ENCODE data around the gene PHF2. TPM values are rescaled to one million over a fixed set of nuclear protein-coding genes. Genes with fewer than 3 reads are reported as not detected.
"Not testable (repeated sequence)": the region's sequence is repeated elsewhere in the genome, so short reads cannot be mapped to it uniquely, and the experiment has no call there.

PHF2 gene
- total RNA-seq, 2 experiments from 2014 or later, result 22.1 to 23.5 TPM

- ATAC-seq (peak; percentile 20), DNase-seq (no peak)
- H3K27ac Mint-ChIP-seq, result no peak overlapping the region
- no peaks in the 10 kb centered on the region for H3K4me1 Mint-ChIP-seq (ENCODE audit: low read depth)
- peaks cover 5% of the 10 kb centered on the region for H3K36me3 Mint-ChIP-seq (ENCODE audit: low read depth)
- H3K27me3 Mint-ChIP-seq (ENCODE audit: low read depth), result no peaks in the 10 kb centered on the region
- no peak overlapping the region for H3K4me3 Mint-ChIP-seq
- ChIA-PET CTCF (no interaction called here), POLR2A (no interaction called here)
- no peaks in the 10 kb centered on the region for H3K9me3 Mint-ChIP-seq (ENCODE audit: insufficient read depth)
Observed at GRCh38 chr9:93670208-93671019, 94.0 kb downstream of the PHF2 start.

GRCh38 chr9:93671020-93671338, 94.6 kb downstream of the PHF2 start:
- Mint-ChIP-seq H3K4me3 (no peak overlapping the region), H3K9me3 (ENCODE audit: insufficient read depth) (no peaks in the 10 kb centered on the region), H3K27ac (no peak overlapping the region), H3K4me1 (ENCODE audit: low read depth) (no peaks in the 10 kb centered on the region), H3K27me3 (ENCODE audit: low read depth) (no peaks in the 10 kb centered on the region), H3K36me3 (ENCODE audit: low read depth) (peaks cover 5% of the 10 kb centered on the region)
- POLR2A ChIA-PET, result no interaction called here
- CTCF ChIA-PET, result no interaction called here
- ATAC-seq (no peak), DNase-seq (peak; percentile 5)

DNA sequence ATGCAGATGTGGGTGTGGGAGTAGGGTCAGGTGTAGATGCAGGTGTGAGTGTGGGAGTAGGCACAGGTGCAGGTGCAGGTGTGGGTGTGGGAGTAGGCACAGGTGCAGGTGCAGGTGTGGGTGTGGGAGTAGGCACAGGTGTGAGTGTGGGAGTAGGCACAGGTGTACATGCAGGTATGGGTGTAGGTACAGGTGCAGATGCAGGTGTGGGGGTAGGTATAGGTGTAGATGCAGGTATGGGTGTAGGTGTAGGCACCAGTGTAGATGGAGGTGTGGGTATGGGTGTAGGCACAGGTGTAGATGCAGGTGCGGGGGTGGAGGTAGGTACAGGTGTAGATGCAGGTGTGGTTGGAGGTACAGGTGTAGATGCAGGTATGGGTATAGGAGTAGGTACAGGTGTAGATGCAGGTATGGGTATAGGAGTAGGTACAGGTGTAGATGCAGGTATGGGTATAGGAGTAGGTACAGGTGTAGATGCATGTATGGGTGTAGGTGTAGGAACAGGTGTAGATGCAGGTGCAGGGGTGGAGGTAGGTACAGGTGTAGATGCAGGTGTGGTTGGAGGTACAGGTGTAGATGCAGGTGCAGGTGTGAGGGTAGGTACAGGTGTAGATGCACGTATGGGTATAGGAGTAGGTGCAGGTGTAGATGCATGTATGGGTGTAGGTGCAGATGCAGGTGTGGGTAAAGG, 96.1 kb downstream of the PHF2 start:
- H3K4me1 Mint-ChIP-seq (ENCODE audit: low read depth); ATAC-seq; CTCF ChIA-PET; DNase-seq; H3K27ac Mint-ChIP-seq; POLR2A ChIA-PET; H3K36me3 Mint-ChIP-seq (ENCODE audit: low read depth); H3K9me3 Mint-ChIP-seq (ENCODE audit: insufficient read depth); H3K4me3 Mint-ChIP-seq; H3K27me3 Mint-ChIP-seq (ENCODE audit: low read depth): not testable (repeated sequence)

DNA sequence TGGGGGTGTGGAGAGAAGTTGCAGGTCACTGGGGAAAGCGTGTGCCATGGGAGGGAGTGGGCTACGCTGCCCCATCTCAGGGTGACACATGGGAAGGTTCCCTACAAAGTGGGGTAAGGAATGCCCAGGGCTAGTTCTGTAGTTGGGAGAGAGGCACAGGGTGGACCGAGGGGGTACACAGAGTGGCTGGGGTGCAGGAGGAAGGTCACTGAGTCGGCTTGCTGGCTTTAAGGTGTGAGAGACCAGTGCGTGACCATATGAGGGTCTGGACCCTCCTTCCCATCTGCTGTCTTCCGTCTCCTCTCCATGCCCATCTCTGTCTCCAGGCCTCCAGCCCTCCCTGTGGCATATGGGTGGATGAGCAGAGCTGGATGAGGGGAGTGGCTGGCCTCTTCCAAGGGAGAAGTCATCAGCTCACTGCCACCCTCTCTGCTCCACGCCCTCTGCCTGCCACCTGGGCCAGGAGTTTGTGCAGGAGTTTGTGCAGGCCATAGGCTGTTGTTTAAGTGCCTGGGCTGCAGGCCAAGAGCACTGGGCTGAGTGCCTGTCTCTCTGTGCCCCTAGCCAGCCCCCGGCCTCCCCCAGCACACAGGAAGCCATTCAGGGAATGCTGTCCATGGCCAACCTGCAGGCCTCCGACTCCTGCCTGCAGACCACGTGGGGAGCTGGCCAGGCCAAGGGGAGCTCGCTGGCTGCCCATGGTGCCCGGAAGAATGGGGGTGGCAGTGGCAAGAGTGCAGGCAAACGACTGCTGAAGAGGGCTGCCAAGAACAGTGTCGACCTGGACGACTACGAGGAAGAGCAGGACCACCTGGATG, 96.8 kb downstream of the PHF2 start:
- H3K27me3 Mint-ChIP-seq (ENCODE audit: low read depth), result no peaks in the 10 kb centered on the region
- H3K9me3 Mint-ChIP-seq (ENCODE audit: insufficient read depth), result no peaks in the 10 kb centered on the region
- ChIA-PET CTCF (no interaction called here), POLR2A (no interaction called here)
- peaks cover 7% of the 10 kb centered on the region for H3K36me3 Mint-ChIP-seq (ENCODE audit: low read depth)
- ATAC-seq (no peak), DNase-seq (peak; percentile 15)
- no peak overlapping the region for H3K4me3 Mint-ChIP-seq
- H3K27ac Mint-ChIP-seq, result no peak overlapping the region
- H3K4me1 Mint-ChIP-seq (ENCODE audit: low read depth), result no peaks in the 10 kb centered on the region

- Mint-ChIP-seq H3K9me3 (ENCODE audit: insufficient read depth) (no peaks in the 10 kb centered on the region), H3K36me3 (ENCODE audit: low read depth) (peaks cover 7% of the 10 kb centered on the region), H3K4me3 (no peak overlapping the region), H3K27me3 (ENCODE audit: low read depth) (no peaks in the 10 kb centered on the region), H3K4me1 (ENCODE audit: low read depth) (no peaks in the 10 kb centered on the region), H3K27ac (no peak overlapping the region)
- ChIA-PET CTCF (no interaction called here), POLR2A (no interaction called here)
- ATAC-seq, result no peak
- DNase-seq, result peak; percentile 14
Observed at GRCh38 chr9:93673839-93674334, 97.5 kb downstream of the PHF2 start.

DNA sequence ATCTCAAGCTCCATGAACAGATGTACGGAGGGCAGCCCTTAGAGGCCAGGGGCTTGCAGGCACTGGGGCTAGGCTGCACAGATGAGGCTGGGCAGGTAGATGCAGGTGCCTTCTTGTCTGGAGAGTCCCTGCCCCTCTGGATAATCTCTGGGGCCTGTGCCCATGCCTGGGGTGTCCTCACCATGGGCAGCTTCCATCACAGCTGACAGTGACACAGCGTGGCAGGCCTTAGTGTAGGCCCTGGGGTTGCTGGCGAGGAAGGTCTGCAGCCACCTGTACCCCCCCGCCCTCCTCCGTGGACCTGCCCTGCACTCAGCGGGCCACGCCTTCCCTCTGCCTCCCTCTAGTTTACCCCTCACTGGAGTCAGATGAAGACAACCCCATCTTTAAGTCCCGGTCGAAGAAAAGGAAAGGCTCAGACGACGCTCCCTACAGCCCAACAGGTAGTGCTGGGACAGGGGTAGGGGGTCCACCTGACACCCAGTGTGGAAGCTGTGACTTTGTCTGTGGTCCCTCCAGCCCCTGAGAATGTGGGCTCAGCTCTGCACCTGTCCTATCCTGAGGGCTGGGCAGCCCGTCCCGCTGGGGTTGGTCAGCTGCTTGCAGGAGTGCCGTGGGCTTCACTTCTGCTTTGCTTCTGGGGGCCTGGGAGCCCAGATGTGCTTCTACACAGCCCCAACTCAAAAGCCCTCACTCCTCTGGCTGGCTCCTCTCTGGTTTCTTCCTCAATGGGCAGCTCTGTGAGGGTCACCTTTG, 98.4 kb downstream of the PHF2 start:
- ChIA-PET POLR2A (no interaction called here), CTCF (no interaction called here)
- DNase-seq (peak; percentile 14), ATAC-seq (no peak)
- H3K9me3 Mint-ChIP-seq (ENCODE audit: insufficient read depth), result no peaks in the 10 kb centered on the region
- peaks cover 7% of the 10 kb centered on the region for H3K36me3 Mint-ChIP-seq (ENCODE audit: low read depth)
- H3K4me1 Mint-ChIP-seq (ENCODE audit: low read depth), result no peaks in the 10 kb centered on the region
- H3K4me3 Mint-ChIP-seq, result no peak overlapping the region
- H3K27ac Mint-ChIP-seq, result no peak overlapping the region
- no peaks in the 10 kb centered on the region for H3K27me3 Mint-ChIP-seq (ENCODE audit: low read depth)

- ChIA-PET CTCF (no interaction called here), POLR2A (no interaction called here)
- Mint-ChIP-seq H3K4me1 (ENCODE audit: low read depth) (no peaks in the 10 kb centered on the region), H3K36me3 (ENCODE audit: low read depth) (peaks cover 7% of the 10 kb centered on the region), H3K27ac (no peak overlapping the region), H3K27me3 (ENCODE audit: low read depth) (no peaks in the 10 kb centered on the region), H3K4me3 (no peak overlapping the region), H3K9me3 (ENCODE audit: insufficient read depth) (no peaks in the 10 kb centered on the region)
- DNase-seq, result peak; percentile 15
- no peak for ATAC-seq
Observed at GRCh38 chr9:93675336-93676150, 99.2 kb downstream of the PHF2 start.

GRCh38 chr9:93676310-93677047, 100.1 kb downstream of the PHF2 start:
- H3K4me1 Mint-ChIP-seq (ENCODE audit: low read depth), result no peaks in the 10 kb centered on the region
- H3K27me3 Mint-ChIP-seq (ENCODE audit: low read depth), result no peaks in the 10 kb centered on the region
- ChIA-PET CTCF (no interaction called here), POLR2A (no interaction called here)
- no peak for ATAC-seq
- H3K27ac Mint-ChIP-seq, result no peak overlapping the region
- peaks cover 7% of the 10 kb centered on the region for H3K36me3 Mint-ChIP-seq (ENCODE audit: low read depth)
- H3K9me3 Mint-ChIP-seq (ENCODE audit: insufficient read depth), result no peaks in the 10 kb centered on the region
- no peak overlapping the region for H3K4me3 Mint-ChIP-seq
- DNase-seq, result no peak

- no peak overlapping the region for H3K27ac Mint-ChIP-seq
- peaks cover 7% of the 10 kb centered on the region for H3K36me3 Mint-ChIP-seq (ENCODE audit: low read depth)
- no peaks in the 10 kb centered on the region for H3K27me3 Mint-ChIP-seq (ENCODE audit: low read depth)
- H3K4me1 Mint-ChIP-seq (ENCODE audit: low read depth), result no peaks in the 10 kb centered on the region
- DNase-seq, result no peak
- CTCF ChIA-PET, result no interaction called here
- no peak for ATAC-seq
- no peaks in the 10 kb centered on the region for H3K9me3 Mint-ChIP-seq (ENCODE audit: insufficient read depth)
- H3K4me3 Mint-ChIP-seq, result no peak overlapping the region
- POLR2A ChIA-PET, result no interaction called here
Observed at GRCh38 chr9:93677048-93677571, 100.7 kb downstream of the PHF2 start.

DNA sequence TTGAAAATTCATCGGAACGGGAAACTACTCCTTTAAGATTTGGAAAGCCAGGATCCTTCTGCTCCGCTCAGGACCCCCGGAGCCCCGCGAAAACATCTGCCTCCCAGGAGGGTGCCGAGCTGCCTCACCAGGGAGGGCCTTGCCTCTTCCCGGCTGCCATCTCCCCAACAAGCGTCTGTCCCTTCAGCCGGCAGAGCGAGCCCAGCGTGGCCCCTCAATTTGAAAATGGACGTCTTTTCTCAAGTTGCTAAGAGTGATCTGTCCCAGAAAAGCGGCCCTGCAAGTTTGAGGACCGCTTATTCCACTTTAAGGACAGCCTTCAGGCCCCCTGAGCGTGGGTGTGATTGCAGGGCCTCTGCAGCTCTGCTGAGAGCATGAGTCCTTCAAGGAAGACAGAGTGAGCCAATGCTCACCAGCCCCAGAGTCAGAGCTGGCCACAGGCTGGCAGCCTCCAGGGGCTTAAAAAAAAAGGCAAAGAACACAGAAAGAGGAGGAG, 101.3 kb downstream of the PHF2 start:
- ATAC-seq (no peak), DNase-seq (peak; percentile 9)
- Mint-ChIP-seq H3K4me1 (ENCODE audit: low read depth) (no peaks in the 10 kb centered on the region), H3K9me3 (ENCODE audit: insufficient read depth) (no peaks in the 10 kb centered on the region), H3K36me3 (ENCODE audit: low read depth) (peaks cover 4% of the 10 kb centered on the region), H3K27ac (no peak overlapping the region), H3K4me3 (no peak overlapping the region), H3K27me3 (ENCODE audit: low read depth) (no peaks in the 10 kb centered on the region)
- CTCF ChIA-PET, result no interaction called here
- POLR2A ChIA-PET, result no interaction called here

Measured in activated CD8-positive, alpha-beta T cell treated with anti-CD3 and anti-CD28 coated beads, Interleukin-2, amount 10 ng/mL, durations not matched to agents 7 days and 5 days (primary cell).